Left renal cortex interstitium (tissue), 4 donors: Measurements from ENCODE around the gene SH3D19. TPM values are rescaled to one million over a fixed set of nuclear protein-coding genes. Genes with fewer than 3 reads are reported as not detected.

ENCODE experiments used
- DNase-seq, 4 donors: peaks; one replicate each; pipeline ENCODE4 v3.0.0-alpha.2; 2013; ENCODE audit warnings: low read depth in 4 of 4, low spot score in 2 of 4, missing footprints in 1 of 4
- polyA plus RNA-seq, 4 donors: library from polyadenylated mRNA; unstranded; fragments of 120-200 nt; gene quantifications; one replicate each; pipeline ENCODE4 v1.2.1, GENCODE V29; 2013; ENCODE audit not compliant: insufficient read length in 4 of 4

Gene SH3D19
- polyA plus RNA-seq, 4 donors = 25.3 to 34.8 (median 27.7) TPM

DNA sequence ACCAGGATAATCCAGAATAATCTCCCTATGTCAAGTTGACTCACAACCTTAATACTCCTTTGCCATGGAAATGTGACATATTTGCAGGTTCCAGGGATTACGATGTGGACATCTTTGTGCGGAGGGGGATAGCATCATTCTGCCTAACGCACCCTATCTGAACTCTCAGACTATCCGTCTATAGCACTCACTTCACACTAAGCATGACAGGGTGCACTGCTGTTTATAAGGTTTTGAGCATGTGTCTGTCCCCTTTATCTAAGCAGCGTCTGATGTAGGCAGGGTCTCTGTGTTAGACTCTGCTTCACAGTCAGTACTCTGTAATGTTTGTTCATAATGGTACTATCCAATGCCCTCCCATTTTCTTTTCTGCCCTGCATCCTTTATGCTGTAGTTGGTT, 91.8 kb downstream of the SH3D19 start:
- DNase-seq = no peak

DNA sequence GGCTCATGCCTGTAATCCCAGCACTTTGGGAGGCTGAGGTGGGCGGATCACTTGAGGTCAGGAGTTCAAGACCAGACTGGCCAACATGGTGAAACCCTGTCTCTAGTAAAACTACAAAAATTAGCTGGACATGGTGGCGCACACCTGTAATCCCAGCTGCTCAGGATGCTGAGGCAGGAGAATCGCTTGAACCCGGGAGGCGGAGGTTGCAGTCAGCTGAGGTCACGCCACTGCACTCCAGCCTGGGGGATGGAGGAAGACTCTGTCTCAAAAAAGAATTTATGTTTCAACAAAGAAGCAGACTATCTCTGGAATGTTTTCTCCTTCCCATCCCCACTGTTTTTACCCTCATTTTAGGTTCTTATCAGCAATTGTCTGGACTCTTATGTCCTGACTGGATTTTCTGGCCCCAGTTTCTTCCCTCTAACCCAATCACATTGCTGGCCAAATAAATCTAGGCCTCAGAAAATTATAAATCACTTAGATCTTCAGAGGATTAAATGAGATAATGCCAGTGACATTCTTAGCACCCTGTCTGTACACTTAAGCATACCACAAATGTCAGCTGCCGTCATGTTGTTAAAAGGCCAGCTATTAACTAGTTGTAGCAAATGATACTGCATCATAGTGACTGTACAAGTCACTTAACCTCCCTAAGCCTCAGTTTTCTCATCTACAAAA, 93.3 kb downstream of the SH3D19 start:
- no peak for DNase-seq

DNA sequence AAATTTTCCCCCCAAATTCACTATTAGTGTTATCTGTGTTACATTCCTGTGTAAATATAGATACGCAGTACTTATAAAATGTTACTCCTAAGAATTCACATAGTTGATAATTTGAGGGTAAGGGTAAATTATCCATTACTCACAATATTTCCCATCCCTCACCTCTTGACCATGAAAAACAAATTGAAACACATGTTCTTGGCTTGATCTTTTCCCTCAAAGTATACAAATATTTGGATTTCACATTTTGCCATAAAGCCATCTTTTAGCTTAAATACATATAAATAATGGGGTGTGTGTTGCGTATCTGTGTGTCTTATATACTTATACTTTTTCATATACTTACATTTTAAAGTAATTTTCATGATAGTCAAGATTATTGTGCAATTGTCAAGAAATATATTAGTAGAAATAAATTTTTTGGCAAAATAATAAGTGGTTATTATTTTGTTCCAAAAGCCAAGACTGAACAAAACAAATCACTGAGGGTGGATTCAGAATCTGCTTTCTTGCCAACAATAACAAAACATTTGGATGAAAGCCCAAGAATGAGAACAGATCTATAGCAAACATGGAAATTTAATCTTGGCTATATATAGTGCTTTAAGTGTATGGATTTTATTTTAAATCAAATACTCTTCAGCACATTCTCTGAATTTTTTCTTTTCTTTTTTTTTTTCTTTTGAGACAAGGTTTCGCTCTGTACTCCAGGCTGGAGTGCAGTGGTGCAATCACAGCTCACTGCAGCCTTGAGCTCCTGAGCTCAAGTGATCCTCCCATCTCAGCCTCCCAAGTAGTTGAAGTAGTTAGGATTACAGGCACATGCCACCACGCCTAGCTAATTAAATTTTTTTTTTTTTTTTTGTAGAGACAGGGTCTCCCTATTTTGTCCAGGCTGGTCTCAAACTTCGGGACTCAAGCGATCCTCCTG, 97.0 kb downstream of the SH3D19 start:
- peak in 2 of 4 donors; percentile 37 to 53 for DNase-seq

DNA sequence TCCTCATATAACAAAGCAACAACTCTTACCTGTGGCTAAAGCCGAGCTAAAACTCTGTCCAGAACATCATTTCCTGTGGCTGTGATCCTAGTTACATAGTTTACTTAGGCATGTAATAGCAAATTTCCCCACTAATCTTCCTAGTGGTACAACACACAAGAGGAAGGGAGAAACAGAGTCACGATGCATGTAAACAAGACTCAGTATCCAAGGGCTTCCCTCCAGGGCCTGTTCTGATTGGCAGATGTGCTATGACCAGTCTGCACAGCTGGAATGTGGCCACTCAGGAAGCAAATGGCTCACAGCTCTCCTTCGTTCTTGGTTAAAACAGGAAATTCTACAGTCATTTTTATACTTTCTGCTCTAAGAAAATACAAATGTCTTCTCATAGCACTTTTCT, 97.7 kb downstream of the SH3D19 start:
- no peak for DNase-seq

DNA sequence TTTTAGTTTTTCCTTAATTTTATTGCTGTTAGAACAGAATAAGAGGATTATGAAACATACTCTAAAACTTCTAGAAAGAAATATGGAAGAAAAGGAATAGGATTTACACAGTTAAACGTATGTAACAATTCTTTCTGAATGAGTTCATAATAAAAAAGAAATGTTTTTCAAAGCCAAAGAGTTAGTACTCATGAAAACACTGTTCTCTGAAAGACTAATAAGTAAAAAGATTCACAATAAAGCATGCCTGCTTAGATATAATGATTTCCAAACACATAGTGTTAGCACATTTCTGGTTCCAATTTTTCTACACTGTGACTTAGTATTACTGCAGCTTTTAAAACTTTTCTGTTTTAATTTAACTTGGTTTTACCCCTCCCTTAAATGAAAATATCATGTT, 98.2 kb downstream of the SH3D19 start:
- DNase-seq = no peak

DNA sequence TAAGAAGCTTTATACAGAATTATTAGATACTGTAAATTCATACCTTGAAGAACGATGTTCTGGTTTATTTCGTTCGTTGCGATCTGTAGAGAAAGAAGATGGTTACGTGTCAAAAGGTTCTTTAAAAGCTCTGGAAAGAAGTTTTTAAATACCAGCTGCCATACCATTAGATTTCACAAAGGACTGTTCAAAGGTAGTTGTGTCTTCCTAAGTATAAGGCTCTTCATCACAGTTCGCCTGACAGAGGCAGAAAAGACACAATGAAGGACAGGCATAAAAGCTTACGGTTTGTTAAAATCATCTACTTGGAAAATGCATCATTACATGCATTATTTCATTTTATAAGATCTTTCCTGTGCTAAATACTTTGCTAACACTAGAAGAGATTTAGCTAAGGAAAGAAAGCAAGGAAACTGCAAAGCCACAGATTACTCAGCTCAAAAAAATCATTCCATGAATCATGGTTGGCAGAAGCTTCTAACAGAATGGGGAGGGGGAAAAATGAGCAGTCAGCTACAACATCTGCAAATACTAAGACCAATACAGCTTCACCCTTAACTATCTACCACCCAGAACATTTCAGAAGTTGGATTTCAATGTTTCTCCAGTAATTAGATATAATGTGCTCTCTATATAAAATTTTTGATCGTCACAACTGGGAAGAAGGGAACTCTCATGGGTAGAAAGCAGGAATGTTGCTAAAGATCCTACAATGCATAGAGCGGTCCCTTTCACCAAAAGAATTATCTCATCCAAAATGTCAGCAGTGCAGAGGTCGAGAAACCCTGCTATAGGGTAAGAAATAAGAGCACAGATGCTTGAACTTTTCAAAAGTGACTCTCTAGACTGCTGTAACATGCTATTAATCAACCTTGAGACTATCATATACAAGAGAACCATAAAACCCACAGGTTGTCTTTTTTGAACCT, 99.1 kb downstream of the SH3D19 start:
- DNase-seq = no peak

DNA sequence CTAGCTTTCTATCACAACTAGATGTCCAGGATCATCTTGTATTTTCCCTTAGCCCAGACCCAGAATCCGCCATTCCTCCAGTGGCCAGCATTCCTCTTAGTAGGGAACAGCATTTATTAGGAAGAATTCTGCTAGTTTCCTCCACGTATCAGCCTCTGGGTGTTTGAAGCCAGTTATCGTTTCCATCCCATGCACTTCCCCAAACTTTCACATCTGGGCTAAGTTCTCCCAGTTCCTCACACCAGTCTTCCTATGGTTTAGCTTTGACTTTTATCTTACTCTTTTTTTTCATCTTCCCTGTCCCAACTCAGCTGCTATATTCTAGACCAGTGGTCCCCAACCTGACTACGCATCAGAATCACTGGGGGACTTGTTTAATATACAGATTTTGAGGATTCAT, 101.9 kb downstream of the SH3D19 start:
- DNase-seq = no peak

DNA sequence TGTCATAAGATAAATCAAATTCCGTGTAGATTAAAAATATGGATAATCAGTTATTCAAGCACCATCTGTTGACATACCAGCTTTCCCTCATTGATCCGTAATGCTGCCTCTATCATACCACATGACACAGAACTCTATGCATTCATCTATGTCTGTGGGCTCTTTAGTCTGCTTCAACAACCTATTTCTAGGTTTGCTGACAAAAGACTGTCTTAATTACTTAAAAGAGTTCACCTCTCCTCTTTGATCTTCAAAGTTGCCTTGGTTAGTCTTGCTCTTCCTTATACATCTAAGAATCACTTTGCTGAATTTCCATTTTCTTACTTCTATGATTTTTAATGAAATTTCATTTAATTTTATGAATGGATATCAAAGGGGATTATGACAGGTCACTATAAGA, 105.5 kb downstream of the SH3D19 start:
- DNase-seq = no peak

DNA sequence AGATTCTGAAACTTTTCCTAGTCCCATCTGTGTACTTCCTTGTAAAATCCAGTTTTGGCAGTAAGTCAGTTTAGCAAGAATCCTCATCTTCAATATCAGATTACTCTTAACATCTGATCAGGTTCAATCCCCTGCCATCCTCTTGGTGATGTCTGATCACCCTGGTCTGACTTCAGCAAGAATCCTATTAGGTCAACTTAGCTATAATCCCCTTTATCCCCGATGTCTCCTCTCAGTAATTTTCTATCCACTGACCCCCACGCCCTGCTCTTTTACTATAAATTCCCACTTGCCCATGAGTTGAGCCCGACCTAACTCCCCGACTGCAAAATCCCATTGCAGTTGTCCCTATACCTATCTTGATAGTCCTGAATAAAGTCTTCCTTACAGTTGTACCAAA, 106.3 kb downstream of the SH3D19 start:
- DNase-seq = no peak

DNA sequence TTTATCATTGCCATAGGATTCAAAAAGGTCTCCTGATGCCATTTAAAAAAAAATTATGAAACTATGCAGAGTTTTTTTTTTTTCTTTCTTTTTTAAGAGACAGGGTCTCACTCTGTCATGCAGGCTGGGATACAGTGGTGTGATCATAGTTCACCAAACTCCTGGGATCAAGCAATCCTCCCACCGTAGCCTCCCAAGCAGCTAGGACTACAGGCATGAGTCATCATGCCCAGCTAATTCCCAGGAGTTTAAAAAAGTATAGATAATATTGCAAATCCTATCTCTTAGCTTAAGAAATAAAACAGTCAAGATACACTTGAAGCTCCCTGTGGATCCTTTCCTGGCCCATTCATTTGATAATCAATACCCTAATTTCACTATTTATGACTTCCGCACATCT, 107.1 kb downstream of the SH3D19 start:
- DNase-seq = no peak

DNA sequence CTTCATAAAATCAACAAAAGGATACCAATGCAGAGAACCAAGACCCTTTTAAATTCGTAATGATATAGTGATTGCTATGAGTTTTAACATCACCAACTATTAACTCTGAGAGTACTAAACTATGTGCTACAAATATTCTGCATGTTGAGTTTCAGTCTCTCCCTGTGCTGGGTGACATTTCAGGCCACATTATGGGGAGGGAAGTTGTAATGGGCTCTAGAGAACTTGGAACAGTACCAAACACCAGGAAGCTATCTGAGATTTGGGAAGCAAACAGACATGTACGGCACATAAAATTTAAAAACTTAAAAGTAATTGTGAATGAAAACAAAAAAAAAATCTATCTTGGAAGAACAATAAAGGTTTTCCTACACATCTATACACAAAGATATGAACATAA, 108.1 kb downstream of the SH3D19 start:
- DNase-seq = no peak

DNA sequence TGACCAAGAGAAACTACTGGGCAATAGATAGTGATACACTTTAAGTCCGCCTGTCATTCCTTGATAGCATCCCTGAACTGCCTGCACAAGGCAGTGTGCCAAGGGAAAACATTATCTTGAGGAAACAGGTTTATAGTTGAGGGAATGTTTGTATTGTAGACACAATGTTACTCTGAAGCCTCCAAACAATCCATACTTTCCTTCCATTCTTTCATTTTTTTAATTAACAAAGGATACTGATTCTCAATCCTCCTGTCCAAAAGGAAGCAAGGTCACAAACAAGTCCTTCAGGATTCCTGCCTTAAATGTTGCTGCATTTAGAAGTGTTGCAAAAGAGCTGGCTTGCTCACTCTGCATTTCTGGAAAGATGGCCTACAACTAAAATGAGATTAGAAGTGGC, 110.1 kb downstream of the SH3D19 start:
- DNase-seq = no peak

DNA sequence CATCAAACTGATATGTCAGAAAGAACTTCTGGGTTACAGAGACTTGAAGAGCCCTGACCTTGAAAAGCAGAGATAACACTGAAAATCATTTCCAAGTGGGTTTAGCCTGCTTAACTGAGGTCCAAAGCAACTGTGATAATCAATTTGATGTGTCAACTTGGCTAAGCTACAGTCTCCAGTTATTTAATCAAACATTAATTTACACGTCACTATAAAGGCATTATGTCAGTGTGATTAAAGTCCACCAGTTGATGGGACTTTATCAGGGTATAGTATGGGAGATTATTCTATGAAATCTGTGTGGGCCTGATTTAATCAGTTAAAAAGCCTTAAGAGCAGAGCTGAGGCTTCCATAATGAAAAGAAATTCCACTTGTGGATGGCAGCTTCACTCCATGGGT, 117.5 kb downstream of the SH3D19 start:
- DNase-seq = no peak

DNA sequence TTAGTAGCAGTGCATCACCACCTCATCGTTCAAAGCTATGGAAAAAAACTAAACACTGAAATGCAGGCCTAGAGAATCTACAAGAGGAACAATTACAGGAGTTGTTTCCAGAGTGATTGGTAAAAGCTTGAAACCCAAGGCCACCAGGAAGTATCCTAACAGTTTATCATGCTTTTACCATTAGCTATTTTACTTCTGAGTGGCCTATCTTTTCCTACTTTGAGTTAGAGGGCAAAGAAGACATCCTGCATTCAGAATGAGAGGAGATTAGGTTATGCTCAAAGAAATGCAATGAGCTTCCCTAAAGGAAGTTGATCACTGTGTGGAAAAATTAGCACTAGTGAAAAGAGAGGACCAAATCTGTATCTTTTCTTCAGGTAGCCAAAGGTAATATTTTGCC, 118.2 kb downstream of the SH3D19 start:
- DNase-seq = no peak

DNA sequence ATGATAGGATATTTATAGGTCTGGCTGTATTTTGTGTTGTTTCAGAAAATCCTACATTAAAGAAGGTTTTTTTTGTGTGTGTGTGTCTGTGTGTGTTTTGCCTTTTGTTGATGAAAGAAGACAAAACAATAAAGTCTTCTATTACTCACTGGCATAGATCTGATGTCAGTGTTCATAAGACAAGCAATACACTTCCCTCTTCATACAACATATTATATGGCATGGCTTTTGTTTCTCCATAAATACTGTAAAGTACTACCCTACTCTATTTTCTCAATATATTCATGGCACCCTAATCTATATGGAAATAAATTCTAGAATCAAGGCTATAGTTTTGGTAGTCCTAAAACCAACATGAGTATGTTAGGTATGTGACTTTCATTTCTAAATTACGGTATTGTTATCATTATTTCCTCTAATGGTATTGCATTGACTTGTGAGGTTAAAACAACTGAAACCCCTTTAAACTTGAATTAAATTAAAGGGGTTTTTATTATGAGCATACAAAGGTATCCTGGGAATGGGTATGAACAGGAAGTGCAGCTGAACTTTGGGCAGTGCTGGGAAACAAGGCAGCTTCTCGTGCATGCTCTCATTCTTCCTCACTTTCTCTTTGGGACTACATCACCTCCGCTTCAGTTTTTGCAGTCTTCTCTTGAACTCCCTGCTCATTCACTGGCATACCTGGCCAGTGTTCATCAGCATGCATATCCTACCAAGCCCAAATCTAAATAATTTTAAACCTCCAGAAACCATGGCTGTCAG, 119.0 kb downstream of the SH3D19 start:
- DNase-seq = no peak

DNA sequence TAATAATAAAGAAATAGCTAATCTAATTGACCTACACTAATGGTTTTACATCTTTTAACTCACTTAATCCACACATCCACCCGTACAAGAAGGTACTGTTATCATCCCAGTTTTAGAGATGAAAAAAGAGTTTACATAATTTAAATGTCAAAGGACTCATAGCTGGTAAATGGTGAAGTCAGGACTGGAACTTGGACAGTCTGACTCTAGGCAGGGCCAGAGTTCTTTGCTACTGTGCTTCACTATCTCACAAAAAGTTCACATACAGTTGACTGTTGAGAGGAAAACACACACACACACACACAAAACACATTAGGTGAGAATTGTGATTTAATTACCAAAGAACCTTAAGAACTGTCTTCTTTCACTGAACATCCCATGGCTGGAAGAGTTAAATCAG, 119.7 kb downstream of the SH3D19 start:
- no peak for DNase-seq

DNA sequence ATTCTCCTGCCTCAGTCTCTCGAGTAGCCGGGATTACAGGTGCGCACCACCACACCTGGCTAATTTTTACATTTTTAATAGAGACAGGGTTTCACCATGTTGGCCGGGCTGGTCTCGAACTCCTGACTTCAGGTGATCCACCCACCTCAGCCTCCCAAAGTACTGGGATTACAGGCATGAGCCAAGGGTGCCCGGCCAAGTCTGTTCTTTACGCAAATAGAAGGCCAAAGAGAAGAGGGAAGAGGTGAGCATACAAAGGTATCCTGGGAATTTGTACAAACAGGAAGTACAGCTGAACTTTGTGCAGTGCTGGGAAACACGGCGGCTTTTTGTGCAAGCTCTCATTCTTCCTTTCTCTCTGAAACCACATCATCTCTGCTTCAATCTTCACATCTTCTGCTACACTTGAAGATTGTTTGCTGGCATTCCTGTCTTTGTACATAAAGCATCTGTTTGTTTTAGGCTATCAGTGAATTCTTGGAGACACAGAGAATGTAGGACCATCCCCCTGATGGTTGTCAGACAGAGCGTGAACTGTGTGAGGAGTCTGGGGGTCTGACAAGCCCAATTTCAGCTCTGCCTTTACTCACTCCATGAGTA, 120.4 kb downstream of the SH3D19 start:
- no peak for DNase-seq

DNA sequence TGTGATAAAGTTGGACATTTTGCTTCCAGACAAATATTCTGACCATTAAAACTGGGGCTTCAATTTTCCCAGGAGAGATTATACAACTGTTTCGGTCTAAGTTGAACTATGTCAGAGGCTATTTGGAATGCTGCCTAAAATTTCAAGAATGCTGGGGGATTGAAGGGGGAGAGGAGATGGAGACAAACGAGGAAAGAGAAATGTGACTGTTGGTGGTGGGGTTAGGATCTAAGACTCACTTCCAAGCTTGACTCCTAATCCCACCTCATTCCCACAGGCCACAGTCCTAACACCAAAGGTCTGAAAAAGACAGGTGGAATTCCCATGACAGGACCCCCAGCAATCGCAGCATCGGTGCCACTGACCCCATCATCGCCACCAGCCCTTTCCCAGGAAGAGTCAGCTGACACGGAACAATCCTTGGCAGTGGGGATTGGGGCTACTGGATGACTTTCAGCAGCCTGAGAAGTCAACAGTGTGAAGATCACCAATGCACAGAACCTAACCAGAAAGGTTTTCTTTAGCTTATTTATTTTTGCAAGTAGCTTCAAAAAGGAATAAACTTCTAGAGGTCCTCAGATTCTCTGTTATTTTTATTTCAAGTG, 122.5 kb downstream of the SH3D19 start:
- no peak for DNase-seq

DNA sequence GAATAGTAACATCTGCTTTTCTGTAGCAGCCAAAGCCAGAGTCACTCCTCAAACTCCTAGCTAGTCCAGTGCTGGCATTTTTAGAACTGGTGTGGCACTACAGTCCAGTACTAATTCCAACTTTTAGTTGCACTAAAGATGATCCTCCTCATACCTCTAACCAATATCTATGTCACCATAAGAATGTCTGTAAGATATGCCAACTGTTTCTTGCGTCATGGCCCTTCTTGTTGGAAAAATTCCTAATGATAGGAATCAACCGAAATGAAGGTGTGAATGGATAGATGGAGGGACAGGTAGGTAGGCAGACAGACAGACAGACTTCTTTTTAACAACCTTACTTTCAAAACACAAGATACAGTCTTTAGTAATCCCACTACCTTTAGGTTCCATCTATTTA, 123.0 kb downstream of the SH3D19 start:
- DNase-seq = no peak
